Choroid plexus epithelial cell (primary cell): ENCODE measurements around the gene DUSP18.
"Not testable (repeated sequence)": the region's sequence is repeated elsewhere in the genome, so short reads cannot be mapped to it uniquely, and the experiment has no call there.

ENCODE experiments used
- DNase-seq: peaks from one replicate; pipeline ENCODE4 v3.0.0-alpha.2; 2010; ENCODE audit warnings: low read depth
- H3K4me3 ChIP-seq: 2 replicates; pipeline ENCODE4 v1.5.1; 2011; ENCODE audit warnings: low read depth, mild to moderate bottlenecking, control low read depth, low read length, moderate library complexity
- CTCF ChIP-seq: conservative IDR thresholded peaks from 2 replicates; pipeline ENCODE4 v1.5.1; 2011; ENCODE audit warnings: low read depth, mild to moderate bottlenecking, control low read depth, inconsistent platforms, low read length, moderate library complexity

DUSP18 gene

GRCh38 chr22:30627471-30627870 is 40.2 kb downstream of the DUSP18 start:
- no peak for DNase-seq
- no peak overlapping the region for H3K4me3 ChIP-seq
- TF ChIP-seq CTCF = no peak

- no peak for DNase-seq
- no peak overlapping the region for H3K4me3 ChIP-seq
- no peak for TF ChIP-seq CTCF
Measured at GRCh38 chr22:30626413-30626812, 41.3 kb downstream of the DUSP18 start.

GRCh38 chr22:30619909-30620308 is 47.8 kb downstream of the DUSP18 start:
- H3K4me3 ChIP-seq, DNase-seq: not testable (repeated sequence)

- H3K4me3 ChIP-seq = no peak overlapping the region
- DNase-seq = no peak
- TF ChIP-seq CTCF = no peak
Measured at GRCh38 chr22:30617819-30618218, 49.9 kb downstream of the DUSP18 start.

- TF ChIP-seq CTCF = no peak
- no peak for DNase-seq
- no peak overlapping the region for H3K4me3 ChIP-seq
Measured at GRCh38 chr22:30615543-30615954, 52.1 kb downstream of the DUSP18 start.

- DNase-seq = no peak
- no peak for TF ChIP-seq CTCF
- H3K4me3 ChIP-seq = no peak overlapping the region
Measured at GRCh38 chr22:30614879-30615278, 52.8 kb downstream of the DUSP18 start.

GRCh38 chr22:30614268-30614667 is 53.4 kb downstream of the DUSP18 start:
- TF ChIP-seq CTCF = no peak
- H3K4me3 ChIP-seq = no peak overlapping the region
- no peak for DNase-seq

- DNase-seq = no peak
- TF ChIP-seq CTCF = no peak
- no peak overlapping the region for H3K4me3 ChIP-seq
Measured at GRCh38 chr22:30612789-30613188, 54.9 kb downstream of the DUSP18 start.
